ENCODE data around the gene TERB1. TPM values are rescaled to one million over a fixed set of nuclear protein-coding genes. Genes with fewer than 3 reads are reported as not detected.

Gene TERB1
- total RNA-seq, 4 donors from 2014 or later, result 0.19 TPM; not detected in 3

GRCh38 chr16:66717776-66718175 lies 83.6 kb downstream of the TERB1 start:
- H3K4me3 ChIP-seq (ENCODE audit: low read depth, poor library complexity, severe bottlenecking), result no peak overlapping the region
- no peak for DNase-seq (ENCODE audit: low spot score in 2 of 2)
- intact Hi-C loops (cut with DNase I; ENCODE audit: low total_unique reads), result no loop called here
- TF ChIP-seq POLR2A (IDR thresholded peaks at IDR 0.05), result no peak
- no peak for TF ChIP-seq CTCF (IDR thresholded peaks at IDR 0.05)
- 53 to 60% methylated on average over 4 of the region's 4 CpGs for WGBS, 2 donors

GRCh38 chr16:66717112-66717675 lies 84.2 kb downstream of the TERB1 start:
- WGBS, 2 donors, result 50 to 60% methylated on average over 12 of the region's 12 CpGs

GRCh38 chr16:66714654-66715307 lies 86.6 kb downstream of the TERB1 start:
- DNase-seq (ENCODE audit: low spot score in 2 of 2), result no peak
- intact Hi-C loops (cut with DNase I; ENCODE audit: low total_unique reads), result no loop called here
- 30 to 41% methylated on average over 6 of the region's 6 CpGs for WGBS, 2 donors

More at GRCh38 chr16:66717112-66717675, 84.2 kb downstream of the TERB1 start:
- TF ChIP-seq POLR2A (IDR thresholded peaks at IDR 0.05), result no peak
- TF ChIP-seq CTCF (IDR thresholded peaks at IDR 0.05), result no peak
- intact Hi-C loops (cut with DNase I; ENCODE audit: low total_unique reads), result no loop called here
- DNase-seq (ENCODE audit: low spot score in 2 of 2), result no peak
- H3K4me3 ChIP-seq (ENCODE audit: low read depth, poor library complexity, severe bottlenecking), result no peak overlapping the region

GRCh38 chr16:66714062-66714461 lies 87.3 kb downstream of the TERB1 start:
- WGBS, 2 donors, result 57 to 60% methylated on average over 6 of the region's 6 CpGs
- TF ChIP-seq CTCF (IDR thresholded peaks at IDR 0.05), result no peak
- TF ChIP-seq POLR2A (IDR thresholded peaks at IDR 0.05), result no peak
- intact Hi-C loops (cut with DNase I; ENCODE audit: low total_unique reads), result no loop called here

More at GRCh38 chr16:66714654-66715307, 86.6 kb downstream of the TERB1 start:
- TF ChIP-seq CTCF (IDR thresholded peaks at IDR 0.05), result no peak
- TF ChIP-seq POLR2A (IDR thresholded peaks at IDR 0.05), result no peak
- H3K4me3 ChIP-seq (ENCODE audit: low read depth, poor library complexity, severe bottlenecking), result no peak overlapping the region

GRCh38 chr16:66713076-66713475 lies 88.3 kb downstream of the TERB1 start:
- no peak overlapping the region for H3K4me3 ChIP-seq (ENCODE audit: low read depth, poor library complexity, severe bottlenecking)
- TF ChIP-seq CTCF (IDR thresholded peaks at IDR 0.05), result no peak
- TF ChIP-seq POLR2A (IDR thresholded peaks at IDR 0.05), result no peak
- 43 to 50% methylated on average over 2 of the region's 2 CpGs for WGBS, 2 donors
- DNase-seq (ENCODE audit: low spot score in 2 of 2), result no peak
- intact Hi-C loops (cut with DNase I; ENCODE audit: low total_unique reads), result no loop called here

More at GRCh38 chr16:66714062-66714461, 87.3 kb downstream of the TERB1 start:
- DNase-seq (ENCODE audit: low spot score in 2 of 2), result no peak
- no peak overlapping the region for H3K4me3 ChIP-seq (ENCODE audit: low read depth, poor library complexity, severe bottlenecking)

Measured in lower leg skin (tissue), 4 donors.